22Rv1 (cell line): ENCODE data around the gene CFAP91.

Source experiments
- ZFX ChIP-seq: fragments of 450-650 bp; IDR thresholded peaks from 2 replicates; pipeline ENCODE4 v1.6.1; 2017; ENCODE audit warnings: antibody characterized with exemption, borderline replicate concordance
- TF ChIP-seq, protein P1 (sequence below): fragments of 450-650 bp; IDR thresholded peaks from 2 replicates; pipeline ENCODE4 v1.5.1; 2017; ENCODE audit warnings: mild to moderate bottlenecking

DNA sequence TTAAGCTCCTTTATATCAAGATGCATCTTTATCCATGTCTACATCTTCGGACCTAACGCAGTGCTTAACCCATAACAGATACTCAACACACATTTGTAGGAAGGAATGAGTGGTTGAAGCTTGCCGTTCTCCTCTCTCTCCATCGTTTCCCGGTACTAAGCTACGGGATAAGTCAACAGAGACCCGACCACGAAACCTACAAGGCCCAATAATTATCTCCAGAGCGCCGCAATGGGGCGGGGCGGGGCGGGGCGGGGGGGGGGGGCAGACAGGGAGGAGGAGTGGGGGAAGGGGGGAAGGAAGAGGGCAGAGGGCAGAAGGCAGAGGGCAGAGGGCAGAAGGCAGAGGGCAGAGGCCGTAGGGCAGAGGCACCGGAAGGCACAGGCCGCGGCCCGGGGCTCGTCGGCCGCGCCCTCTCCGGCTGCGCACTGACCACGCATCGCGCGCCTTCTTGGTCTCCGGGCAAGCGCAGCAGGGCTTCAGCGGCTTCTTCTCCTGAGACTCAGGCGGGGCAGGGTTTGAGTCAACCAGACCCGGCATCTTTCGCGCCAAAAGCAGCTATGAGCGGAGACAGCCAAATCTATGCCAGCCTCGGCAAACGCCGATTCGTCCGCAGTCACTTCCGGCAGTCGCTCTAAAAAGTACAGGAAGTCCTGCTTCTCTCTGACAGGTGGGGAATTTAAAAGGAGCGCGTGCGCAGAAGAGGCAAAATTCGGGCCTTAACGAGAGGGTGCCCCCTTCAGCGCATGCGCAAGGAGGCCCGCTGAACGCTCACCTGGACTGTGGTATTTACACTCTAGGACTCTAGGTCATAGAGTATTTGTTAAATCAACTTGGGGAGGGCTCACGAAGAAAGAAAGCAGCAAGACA is 25.8 kb upstream of the CFAP91 start, which contains the start of gene COX17:
- TF ChIP-seq, protein P1, sequence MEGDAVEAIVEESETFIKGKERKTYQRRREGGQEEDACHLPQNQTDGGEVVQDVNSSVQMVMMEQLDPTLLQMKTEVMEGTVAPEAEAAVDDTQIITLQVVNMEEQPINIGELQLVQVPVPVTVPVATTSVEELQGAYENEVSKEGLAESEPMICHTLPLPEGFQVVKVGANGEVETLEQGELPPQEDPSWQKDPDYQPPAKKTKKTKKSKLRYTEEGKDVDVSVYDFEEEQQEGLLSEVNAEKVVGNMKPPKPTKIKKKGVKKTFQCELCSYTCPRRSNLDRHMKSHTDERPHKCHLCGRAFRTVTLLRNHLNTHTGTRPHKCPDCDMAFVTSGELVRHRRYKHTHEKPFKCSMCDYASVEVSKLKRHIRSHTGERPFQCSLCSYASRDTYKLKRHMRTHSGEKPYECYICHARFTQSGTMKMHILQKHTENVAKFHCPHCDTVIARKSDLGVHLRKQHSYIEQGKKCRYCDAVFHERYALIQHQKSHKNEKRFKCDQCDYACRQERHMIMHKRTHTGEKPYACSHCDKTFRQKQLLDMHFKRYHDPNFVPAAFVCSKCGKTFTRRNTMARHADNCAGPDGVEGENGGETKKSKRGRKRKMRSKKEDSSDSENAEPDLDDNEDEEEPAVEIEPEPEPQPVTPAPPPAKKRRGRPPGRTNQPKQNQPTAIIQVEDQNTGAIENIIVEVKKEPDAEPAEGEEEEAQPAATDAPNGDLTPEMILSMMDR = no peak
- TF ChIP-seq ZFX = no peak
